Stimulated activated CD8-positive, alpha-beta memory T cell treated with anti-CD3 and anti-CD28 coated beads, Interleukin-12 subunit alpha, Interleukin-12 subunit beta, amount 100 ng/mL, for 1 hour (primary cell): ENCODE results near the gene LDLRAP1.

ENCODE experiments used
- DNase-seq: peaks from one replicate; pipeline ENCODE4 v3.0.0-alpha.2; 2020; ENCODE audit warnings: low read depth

The LDLRAP1 gene

GRCh38 chr1:25562928-25563283 is 19.5 kb downstream of the LDLRAP1 start:
- DNase-seq: no peak

GRCh38 chr1:25563330-25564215 is 20.2 kb downstream of the LDLRAP1 start:
- DNase-seq: no peak

GRCh38 chr1:25564777-25565574 is 21.6 kb downstream of the LDLRAP1 start:
- no peak for DNase-seq

GRCh38 chr1:25565626-25566025 is 22.2 kb downstream of the LDLRAP1 start:
- DNase-seq: no peak

GRCh38 chr1:25566176-25566729 is 22.8 kb downstream of the LDLRAP1 start:
- no peak for DNase-seq

- DNase-seq: no peak
Measured at GRCh38 chr1:25566730-25567341, 23.4 kb downstream of the LDLRAP1 start.

GRCh38 chr1:25567710-25568089 is 24.3 kb downstream of the LDLRAP1 start:
- no peak for DNase-seq

GRCh38 chr1:25568090-25568833 is 24.9 kb downstream of the LDLRAP1 start:
- DNase-seq: no peak

GRCh38 chr1:25568834-25569596 is 25.6 kb downstream of the LDLRAP1 start:
- no peak for DNase-seq

GRCh38 chr1:25569597-25570396 is 26.4 kb downstream of the LDLRAP1 start:
- no peak for DNase-seq

- DNase-seq: no peak
Measured at GRCh38 chr1:25570798-25571521, 27.6 kb downstream of the LDLRAP1 start.

- DNase-seq: no peak
Measured at GRCh38 chr1:25571522-25571970, 28.1 kb downstream of the LDLRAP1 start.

GRCh38 chr1:25572107-25572506 is 28.7 kb downstream of the LDLRAP1 start:
- no peak for DNase-seq

- no peak for DNase-seq
Measured at GRCh38 chr1:25572708-25573590, 29.5 kb downstream of the LDLRAP1 start.

GRCh38 chr1:25573591-25573930 is 30.2 kb downstream of the LDLRAP1 start:
- DNase-seq: no peak

- DNase-seq: no peak
Measured at GRCh38 chr1:25573961-25574360, 30.6 kb downstream of the LDLRAP1 start.

- DNase-seq: no peak
Measured at GRCh38 chr1:25575191-25575590, 31.8 kb downstream of the LDLRAP1 start.

GRCh38 chr1:25576459-25577133 is 33.2 kb downstream of the LDLRAP1 start:
- no peak for DNase-seq
